Body of pancreas (tissue), 4 donors: ENCODE data around the gene ERO1A. TPM values are rescaled to one million over a fixed set of nuclear protein-coding genes. Genes with fewer than 3 reads are reported as not detected.
A peak's percentile ranks its signal among the peaks of the same experiment; 100 is the strongest.

Experiments used
- ATAC-seq: fragments of 150-250 bp; one replicate; pipeline ENCODE4 v1.9.1; 2016
- DNase-seq, 4 donors: peaks; one replicate each; pipeline ENCODE4 v3.0.0-alpha.2; 2019
- H3K27ac ChIP-seq, 4 donors: fragments of 200-600 bp; sonication (generic); 1 replicate in 3 of 4; 2 replicates in 1 of 4; pipeline versions ENCODE4 v1.5.1 to v1.6.1; 2016 to 2019; ENCODE audit warnings: mild to moderate bottlenecking in 1 of 4, mixed read lengths in 1 of 4, moderate library complexity in 1 of 4
- H3K27me3 ChIP-seq, 2 donors: fragments of 200-600 bp; sonication (generic); one replicate each; pipeline ENCODE4 v1.6.0; 2016; ENCODE audit warnings: mild to moderate bottlenecking in 1 of 2
- H3K36me3 ChIP-seq, 2 donors: fragments of 200-600 bp; sonication (generic); replicated peaks in 1 of 2; 2 replicates each; pipeline ENCODE4 v1.5.1; 2016; ENCODE audit warnings: low read depth in 2 of 2; ENCODE audit not compliant: insufficient read depth in 1 of 2
- H3K4me1 ChIP-seq: fragments of 200-600 bp; sonication (generic); one replicate; pipeline ENCODE4 v1.6.0; 2016
- H3K4me3 ChIP-seq, 2 donors: fragments of 200-600 bp; sonication (generic); 1 replicate in 1 of 2; 2 replicates in 1 of 2; pipeline ENCODE4 v1.5.1; 2016 to 2019
- H3K9me3 ChIP-seq, 3 donors: fragments of 200-600 bp; sonication (generic); 1 replicate in 2 of 3; 2 replicates in 1 of 3; pipeline ENCODE4 v1.5.1; 2016
- CTCF ChIP-seq, 7 experiments: fragments of 450-650 bp in 4 of 7; fragments of 200-600 bp in 3 of 7; sonication (generic) in 3 of 7; IDR thresholded peaks; one replicate each; pipeline ENCODE4 v1.5.1; 2016 to 2019; ENCODE audit warnings: antibody characterized with exemption in 7 of 7
- POLR2A ChIP-seq, 3 donors: fragments of 450-650 bp; IDR thresholded peaks; one replicate each; pipeline ENCODE4 v1.6.1; 2016; ENCODE audit warnings: antibody characterized with exemption in 3 of 3, mild to moderate bottlenecking in 2 of 3
- WGBS, 2 donors: methylation state at CpG; one replicate each; pipeline ENCODE4 v1.1.5; 2017; 5-methylcytosine and 5-hydroxymethylcytosine counted together
- intact Hi-C: fragments of 100-400 bp; cut with DNase I; formaldehyde crosslinking; loops from one replicate; pipeline ENCODE4 v1.15.1; 2023
- total RNA-seq, 2 donors: library from RNA; depleted of rRNA; stranded (reverse); fragments of >200 nt; gene quantifications; one replicate each; pipeline ENCODE4 v1.1.0, GENCODE V29; 2016

The ERO1A gene
- 10 to 100 TPM; 30.9 to 42.5 TPM for total RNA-seq

- Histone ChIP-seq H3K4me3 (peak within 1 kb of the TSS; percentile 69), H3K9me3 (no peaks in the 10 kb centered on the region), H3K27ac (peak within 1 kb of the TSS; percentile 95 to 99 (median 98)), H3K27me3 (no peaks in the 10 kb centered on the region), H3K4me1 (peaks cover 54% of the 10 kb centered on the region), H3K36me3 (no peaks in the 10 kb centered on the region)
- 0 to 1% methylated on average over 12 to 70 of the region's 78 CpGs for whole genome bisulfite sequencing, 2 donors
- DNase-seq (peak; percentile 87 to 90 (median 88)), ATAC-seq (peak; percentile 92)
- TF ChIP-seq POLR2A (IDR thresholded peaks at IDR 0.05): peak; percentile 28 to 87 (median 77)
- peak in 1 of 7 experiments; percentile 22 for TF ChIP-seq CTCF (IDR thresholded peaks at IDR 0.05)
- intact Hi-C loops: no loop called here
Measured at GRCh38 chr14:52695481-52696091, at the start of gene ERO1A. ERO1A (minus strand) TSS chr14:52695558; CDS start chr14:52695481, 77 bp downstream.

- no peak overlapping the region for H3K4me3 ChIP-seq
- intact Hi-C loops: no loop called here
- H3K27me3 ChIP-seq: no peaks in the 10 kb centered on the region
- DNase-seq: no peak
- H3K9me3 ChIP-seq: no peaks in the 10 kb centered on the region
- no peak for ATAC-seq
- TF ChIP-seq POLR2A (IDR thresholded peaks at IDR 0.05) (no peak), CTCF (IDR thresholded peaks at IDR 0.05) (no peak)
- peaks cover 13% of the 10 kb centered on the region for H3K4me1 ChIP-seq
- H3K27ac ChIP-seq: peak overlapping the region in 2 of 4 donors; percentile 2 to 52
- H3K36me3 ChIP-seq: peaks cover 0 to 3% of the 10 kb centered on the region in 2 donors
Measured at GRCh38 chr14:52741865-52742264, 46.5 kb upstream of the ERO1A start.

GRCh38 chr14:52740751-52741150 lies 45.4 kb upstream of the ERO1A start:
- Histone ChIP-seq H3K27ac (no peak overlapping the region), H3K4me1 (peaks cover 22% of the 10 kb centered on the region), H3K9me3 (no peaks in the 10 kb centered on the region), H3K27me3 (no peaks in the 10 kb centered on the region), H3K36me3 (peaks cover 0 to 3% of the 10 kb centered on the region in 2 donors), H3K4me3 (no peak overlapping the region)
- no peak for TF ChIP-seq CTCF (IDR thresholded peaks at IDR 0.05)
- no peak for TF ChIP-seq POLR2A (IDR thresholded peaks at IDR 0.05)
- DNase-seq (no peak), ATAC-seq (no peak)
- intact Hi-C loops: no loop called here
- WGBS, 2 donors: 95 to 100% methylated on average over 1 of the region's 1 CpG

- H3K27ac ChIP-seq: no peak overlapping the region
- no peaks in the 10 kb centered on the region for H3K27me3 ChIP-seq
- H3K36me3 ChIP-seq: no peaks in the 10 kb centered on the region
- intact Hi-C loops: no loop called here
- no peak for DNase-seq
- H3K4me1 ChIP-seq: peaks cover 31% of the 10 kb centered on the region
- ATAC-seq: no peak
- TF ChIP-seq CTCF (IDR thresholded peaks at IDR 0.05) (no peak), POLR2A (IDR thresholded peaks at IDR 0.05) (no peak)
- no peaks in the 10 kb centered on the region for H3K9me3 ChIP-seq
- H3K4me3 ChIP-seq: no peak overlapping the region
Measured at GRCh38 chr14:52738409-52738808, 43.1 kb upstream of the ERO1A start.

- no peak for DNase-seq
- H3K27ac ChIP-seq: peak overlapping the region in 2 of 4 donors; percentile 45 to 64
Measured at GRCh38 chr14:52735921-52736489, 40.6 kb upstream of the ERO1A start.

More at GRCh38 chr14:52735921-52736489, 40.6 kb upstream of the ERO1A start:
- ATAC-seq: no peak
- no peak for TF ChIP-seq CTCF (IDR thresholded peaks at IDR 0.05)
- no peak for TF ChIP-seq POLR2A (IDR thresholded peaks at IDR 0.05)
- intact Hi-C loops: no loop called here
- Histone ChIP-seq H3K4me3 (no peak overlapping the region), H3K9me3 (no peaks in the 10 kb centered on the region), H3K4me1 (peaks cover 43% of the 10 kb centered on the region), H3K27me3 (no peaks in the 10 kb centered on the region), H3K36me3 (no peaks in the 10 kb centered on the region)
- WGBS, 2 donors: 5 to 22% methylated on average over 1 of the region's 1 CpG
